Activated naive CD4-positive, alpha-beta T cell treated with anti-CD3 and anti-CD28 coated beads, Interleukin-2, amount 50 U/mL, for 72 hours (primary cell): ENCODE data around the gene CACNA1S. TPM values are rescaled to one million over a fixed set of nuclear protein-coding genes. Genes with fewer than 3 reads are reported as not detected.
A peak's percentile ranks its signal among the peaks of the same experiment; 100 is the strongest.

Experiments used
- ATAC-seq, 2 donors: fragments of 150-1000 bp; cut with Tn5 transposase; 2 replicates each; pipeline ENCODE4 v1.10.0; 2021; ENCODE audit warnings: mild to moderate bottlenecking in 2 of 2, moderate library complexity in 2 of 2
- DNase-seq, 2 donors: peaks; one replicate each; pipeline ENCODE4 v3.0.0; 2021 to 2022; ENCODE audit warnings: low spot score in 2 of 2
- H3K27ac Mint-ChIP-seq, 2 donors: one replicate each; pipeline ENCODE4 v1.8.0; 2022; ENCODE audit warnings: mild to moderate bottlenecking in 2 of 2, mixed read lengths in 2 of 2
- H3K36me3 Mint-ChIP-seq, 2 donors: one replicate each; pipeline ENCODE4 v1.8.0; 2022; ENCODE audit warnings: mixed read lengths in 2 of 2
- H3K9me3 Mint-ChIP-seq, 2 donors: one replicate each; pipeline ENCODE4 v1.8.0; 2022; ENCODE audit warnings: mixed read lengths in 2 of 2
- total RNA-seq, 2 donors: library from RNA; stranded (reverse); gene quantifications; one replicate each; pipeline ENCODE4 v1.2.3, GENCODE V29; 2022

The CACNA1S gene
- total RNA-seq, 2 donors from 2014 or later = not detected

DNA sequence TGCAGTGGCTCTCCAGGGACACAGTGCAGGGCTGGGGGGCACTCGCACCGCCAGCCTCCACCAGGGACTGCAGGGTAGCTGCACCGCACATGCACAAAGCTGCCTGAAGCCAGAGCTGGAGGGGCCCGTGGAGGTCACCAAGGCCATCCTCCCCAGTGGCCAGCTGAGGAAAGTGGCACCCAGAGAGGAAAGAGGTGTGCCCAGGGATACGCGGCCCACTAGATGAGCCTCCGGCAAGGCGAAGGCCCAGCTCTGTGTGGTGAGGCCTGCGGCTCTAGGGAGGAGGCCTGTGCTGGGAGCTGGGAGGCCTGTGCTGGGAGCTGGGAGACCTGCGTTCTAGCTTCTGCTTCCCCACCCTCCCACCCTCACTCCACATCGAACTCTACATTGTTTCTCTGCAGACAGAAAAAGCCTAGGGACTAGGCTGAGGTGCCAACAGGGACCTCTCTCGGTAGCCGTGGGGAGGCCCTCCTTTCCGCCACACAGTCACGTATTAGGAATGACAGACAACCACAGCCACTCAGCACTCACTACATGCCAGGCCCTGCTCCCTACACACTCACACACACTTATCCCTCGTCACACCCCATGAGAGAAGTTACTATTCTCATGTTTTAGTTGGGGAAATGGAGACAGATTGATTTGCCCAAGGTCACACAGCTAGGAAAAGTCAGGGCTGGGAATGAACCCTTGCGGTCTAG, 15.7 kb upstream of the CACNA1S start:
- peaks cover 0 to 3% of the 10 kb centered on the region in 2 donors for H3K9me3 Mint-ChIP-seq
- H3K27ac Mint-ChIP-seq = no peak overlapping the region
- H3K36me3 Mint-ChIP-seq = no peaks in the 10 kb centered on the region
- DNase-seq (no peak), ATAC-seq (no peak)

DNA sequence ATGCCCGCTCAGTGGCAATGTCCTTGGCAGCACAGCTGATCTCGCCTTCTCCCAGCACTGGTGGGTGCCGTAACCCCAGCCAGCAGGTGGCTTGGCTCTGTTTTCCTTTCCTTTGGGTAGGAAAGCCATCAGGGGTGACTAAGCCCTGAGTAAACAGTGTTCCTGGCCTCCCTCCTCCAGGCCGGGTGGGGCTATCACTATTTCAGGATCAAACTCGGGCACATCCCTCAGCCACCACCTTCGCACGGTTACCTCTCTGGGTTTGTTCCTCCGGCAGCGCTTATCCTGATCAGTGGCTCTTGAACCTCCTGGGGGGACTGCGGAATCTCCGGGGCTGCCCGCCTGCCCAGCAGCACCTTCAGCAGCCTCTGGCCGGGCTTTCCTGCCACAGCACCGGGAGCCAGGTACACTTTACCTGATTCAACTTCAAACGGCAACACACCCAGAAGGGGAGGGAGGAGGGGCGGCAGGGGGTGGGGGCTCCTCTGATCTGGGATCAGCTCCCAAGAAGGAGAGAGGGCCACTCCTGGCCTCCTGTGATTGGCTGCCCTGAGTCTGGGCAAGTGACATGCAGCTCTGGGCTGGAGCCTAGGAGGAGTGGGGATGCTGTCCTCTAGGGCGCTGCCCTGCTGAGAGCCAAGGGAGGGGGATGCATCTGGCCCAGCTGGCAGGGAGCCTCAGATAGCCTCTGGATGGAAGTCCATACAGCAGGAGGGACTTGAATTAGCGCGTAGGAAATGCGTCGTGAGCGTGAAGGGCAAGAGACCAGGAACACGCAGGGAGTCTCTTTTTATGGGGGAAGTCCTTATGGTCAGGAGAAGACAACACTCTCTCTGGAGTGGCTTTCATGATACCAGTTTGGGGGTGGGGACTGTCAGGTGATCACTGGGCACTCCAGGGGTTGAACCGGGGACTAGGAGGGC, 14.9 kb upstream of the CACNA1S start, which contains the start of gene ASCL5:
Gene ASCL5 (minus strand): TSS at position 353 of the 923 bp plus-strand sequence. CDS start 11,812 bp downstream, outside the sequence.
- ATAC-seq = no peak
- no peak within 1 kb of the TSS for H3K27ac Mint-ChIP-seq
- H3K36me3 Mint-ChIP-seq = no peaks in the 10 kb centered on the region
- no peak for DNase-seq
- H3K9me3 Mint-ChIP-seq = no peaks in the 10 kb centered on the region

DNA sequence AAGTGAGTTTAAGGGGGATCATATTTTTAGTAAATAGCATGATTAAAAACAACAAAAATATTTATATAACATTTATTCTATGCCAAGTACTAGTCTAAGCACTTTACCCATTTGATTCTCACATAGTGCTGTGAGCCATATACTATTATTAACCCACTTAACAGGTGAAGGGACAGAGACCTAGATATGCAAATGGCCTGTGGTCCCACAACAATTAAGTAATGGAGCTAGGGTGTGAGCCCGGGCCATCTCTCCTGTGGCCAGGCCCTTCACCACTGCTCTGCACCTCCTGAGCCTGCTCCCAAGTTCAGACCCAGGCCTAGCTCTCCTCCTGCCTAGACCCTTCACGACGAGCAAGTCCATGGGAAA, 14.2 kb upstream of the CACNA1S start:
- Mint-ChIP-seq H3K27ac (no peak overlapping the region), H3K36me3 (no peaks in the 10 kb centered on the region), H3K9me3 (no peaks in the 10 kb centered on the region)
- no peak for ATAC-seq
- DNase-seq = no peak

DNA sequence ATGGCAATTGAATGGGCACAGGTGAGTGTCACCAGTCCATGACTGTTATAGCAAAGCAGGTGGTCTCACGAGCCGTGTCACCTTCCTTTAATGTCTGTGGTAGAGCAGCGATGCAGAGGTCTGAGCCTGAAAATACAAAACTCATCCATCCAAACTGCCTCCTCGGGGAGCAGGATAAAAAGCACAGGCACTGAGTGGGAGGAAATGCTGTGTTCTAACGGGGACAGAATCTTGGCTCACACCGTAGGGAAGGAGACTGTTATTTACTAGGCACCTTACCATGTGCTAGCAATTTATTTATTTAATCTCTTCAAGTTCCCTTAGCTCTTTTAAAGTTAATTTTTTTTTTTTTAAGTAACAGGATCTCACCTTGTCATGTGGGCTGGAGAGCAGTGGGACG, 13.6 kb upstream of the CACNA1S start:
- ATAC-seq = no peak
- H3K9me3 Mint-ChIP-seq = no peaks in the 10 kb centered on the region
- DNase-seq = no peak
- no peak overlapping the region for H3K27ac Mint-ChIP-seq
- H3K36me3 Mint-ChIP-seq = no peaks in the 10 kb centered on the region

DNA sequence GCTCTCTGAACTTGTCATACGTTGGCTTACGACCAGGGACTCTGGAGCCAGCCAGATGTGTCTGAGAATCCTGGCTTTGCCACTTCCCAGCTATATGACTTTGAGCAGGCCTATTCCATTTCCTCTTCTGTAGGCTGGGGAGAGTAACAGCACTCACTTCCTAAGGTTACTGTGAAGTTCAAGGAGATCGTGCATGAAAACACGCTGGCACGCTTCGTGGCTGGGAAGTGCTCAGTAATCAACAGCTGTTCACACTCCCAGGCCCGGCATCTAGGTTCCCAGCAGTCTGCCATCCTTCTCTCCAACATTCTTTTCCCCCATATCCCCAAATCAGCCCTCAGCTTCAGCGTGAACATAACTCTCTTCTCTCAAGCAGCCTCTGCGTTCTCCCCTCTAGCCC, 12.8 kb upstream of the CACNA1S start:
- H3K36me3 Mint-ChIP-seq = no peaks in the 10 kb centered on the region
- H3K27ac Mint-ChIP-seq = no peak overlapping the region
- DNase-seq = no peak
- H3K9me3 Mint-ChIP-seq = no peaks in the 10 kb centered on the region
- no peak for ATAC-seq

DNA sequence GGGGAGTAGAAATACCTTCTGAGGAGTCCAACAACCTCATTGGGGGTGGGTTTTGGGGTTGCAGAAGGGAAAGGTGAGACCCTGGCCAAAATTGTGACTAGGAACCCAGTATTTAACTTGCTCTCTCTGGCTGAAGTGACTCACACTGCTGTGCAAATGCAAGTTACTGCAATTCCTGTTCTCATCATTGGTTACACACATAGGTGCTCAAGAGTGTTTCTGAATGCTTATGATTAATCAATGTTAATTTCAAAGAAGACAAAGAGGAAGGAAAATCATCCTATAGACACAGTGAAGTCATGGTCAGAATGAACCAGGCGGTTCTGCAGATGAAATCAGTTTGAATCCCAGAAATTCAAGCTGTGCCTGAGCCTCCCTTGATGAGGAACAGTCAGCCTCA, 11.6 kb upstream of the CACNA1S start:
- ATAC-seq (no peak), DNase-seq (no peak)
- H3K36me3 Mint-ChIP-seq = no peaks in the 10 kb centered on the region
- H3K9me3 Mint-ChIP-seq = no peaks in the 10 kb centered on the region
- no peak overlapping the region for H3K27ac Mint-ChIP-seq

DNA sequence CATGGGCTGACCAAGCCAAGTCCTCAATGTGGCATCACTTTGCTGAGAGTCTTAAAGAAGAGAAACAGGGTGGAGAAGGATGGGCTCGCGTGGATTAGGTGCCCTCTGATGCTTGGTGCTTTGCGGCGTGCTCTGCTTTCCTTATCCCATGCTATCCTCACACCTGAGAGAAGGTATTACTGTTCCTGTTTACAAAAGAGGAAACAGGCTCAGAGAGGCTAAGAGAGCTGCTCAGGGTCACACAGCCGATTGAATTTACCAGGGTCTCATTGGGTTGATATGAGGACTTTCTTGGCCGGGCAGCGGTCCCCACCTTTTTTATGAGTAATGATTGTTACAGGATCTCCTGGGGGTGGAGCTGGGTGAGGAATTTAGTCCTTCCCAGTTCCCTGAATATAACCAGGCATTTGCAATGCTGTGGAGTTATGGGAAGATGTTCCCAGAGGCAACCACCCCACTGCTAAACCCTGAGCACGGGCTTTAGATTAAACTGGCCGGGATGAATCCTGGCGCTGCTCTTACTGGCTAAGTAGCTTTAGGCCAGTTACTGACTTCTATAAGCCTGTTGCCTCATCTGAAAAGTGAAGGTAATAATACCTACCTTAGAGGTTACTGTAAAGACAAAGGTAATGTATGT, 10.2 kb upstream of the CACNA1S start:
- DNase-seq (no peak), ATAC-seq (no peak)
- H3K9me3 Mint-ChIP-seq = no peaks in the 10 kb centered on the region
- no peak overlapping the region for H3K27ac Mint-ChIP-seq
- no peaks in the 10 kb centered on the region for H3K36me3 Mint-ChIP-seq

DNA sequence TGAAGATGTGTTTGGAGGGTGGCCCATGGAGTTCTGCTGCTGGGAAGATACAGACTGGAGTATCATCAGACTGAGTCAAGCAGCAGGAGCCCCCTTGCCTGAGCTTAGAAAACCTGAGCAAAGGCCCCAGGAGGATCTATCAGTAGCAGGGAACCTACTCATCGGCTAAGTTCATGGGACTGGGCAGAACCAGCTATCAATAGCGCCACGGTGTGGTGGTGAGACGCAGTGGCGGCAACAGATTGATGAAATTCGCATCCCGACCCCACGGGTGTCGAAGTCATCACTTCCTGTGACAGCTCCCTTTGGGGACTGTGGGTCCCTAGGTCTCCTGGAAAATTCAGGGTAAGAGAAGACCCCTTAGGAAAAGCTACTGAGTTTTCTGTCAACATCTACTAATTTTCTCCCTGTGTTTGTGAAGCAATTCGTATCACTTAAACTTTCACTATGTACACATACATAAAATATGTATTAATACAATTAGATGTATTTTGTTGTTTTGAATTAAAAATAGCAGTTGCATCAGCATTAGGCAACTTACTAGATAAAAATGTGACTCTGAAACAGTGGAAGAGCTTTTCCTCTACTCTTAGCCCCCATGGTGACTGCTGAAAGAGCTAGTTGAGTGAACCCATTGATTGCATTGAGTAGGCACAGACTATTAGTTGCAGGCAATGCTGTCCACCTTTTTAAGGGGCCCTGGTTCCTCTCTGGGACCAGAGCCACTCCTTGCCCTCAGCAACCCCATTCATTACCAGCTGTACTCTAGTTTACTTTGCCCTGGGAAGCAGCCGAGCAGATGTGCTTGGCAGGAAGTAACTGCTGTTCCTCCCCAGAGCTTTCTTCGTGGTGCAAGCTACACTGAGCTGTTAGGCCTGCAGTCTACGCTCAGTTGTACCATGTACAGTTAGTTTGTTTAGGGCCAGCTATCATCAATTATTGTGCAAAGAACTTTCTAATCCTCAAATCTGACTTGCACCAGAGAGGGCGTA, 7.3 kb upstream of the CACNA1S start:
- Mint-ChIP-seq H3K9me3 (no peaks in the 10 kb centered on the region), H3K36me3 (no peaks in the 10 kb centered on the region), H3K27ac (no peak overlapping the region)
- DNase-seq (peak in 1 of 2 donors; percentile 67), ATAC-seq (peak; percentile 25 to 43)

DNA sequence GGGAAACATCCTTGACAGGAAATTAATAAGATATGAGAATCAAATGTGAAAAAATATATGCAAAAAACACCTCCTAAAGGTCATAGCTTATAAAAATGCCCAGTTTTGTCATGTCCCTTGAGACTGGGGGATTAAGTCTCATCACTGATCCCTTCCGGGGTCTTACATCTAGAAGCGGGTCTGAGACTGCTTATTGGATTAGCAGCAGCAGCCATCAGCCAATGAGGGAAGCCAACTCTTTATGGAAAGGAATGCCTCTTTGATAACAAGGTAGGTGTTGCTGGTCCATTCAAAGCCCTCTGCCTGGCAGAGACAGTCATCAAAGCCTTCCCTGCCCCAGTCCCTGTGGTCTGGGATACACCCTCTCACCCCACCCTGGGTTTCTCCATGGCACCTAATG, 3.9 kb upstream of the CACNA1S start:
- Mint-ChIP-seq H3K36me3 (no peaks in the 10 kb centered on the region), H3K9me3 (no peaks in the 10 kb centered on the region), H3K27ac (no peak overlapping the region)
- ATAC-seq = no peak
- no peak for DNase-seq

DNA sequence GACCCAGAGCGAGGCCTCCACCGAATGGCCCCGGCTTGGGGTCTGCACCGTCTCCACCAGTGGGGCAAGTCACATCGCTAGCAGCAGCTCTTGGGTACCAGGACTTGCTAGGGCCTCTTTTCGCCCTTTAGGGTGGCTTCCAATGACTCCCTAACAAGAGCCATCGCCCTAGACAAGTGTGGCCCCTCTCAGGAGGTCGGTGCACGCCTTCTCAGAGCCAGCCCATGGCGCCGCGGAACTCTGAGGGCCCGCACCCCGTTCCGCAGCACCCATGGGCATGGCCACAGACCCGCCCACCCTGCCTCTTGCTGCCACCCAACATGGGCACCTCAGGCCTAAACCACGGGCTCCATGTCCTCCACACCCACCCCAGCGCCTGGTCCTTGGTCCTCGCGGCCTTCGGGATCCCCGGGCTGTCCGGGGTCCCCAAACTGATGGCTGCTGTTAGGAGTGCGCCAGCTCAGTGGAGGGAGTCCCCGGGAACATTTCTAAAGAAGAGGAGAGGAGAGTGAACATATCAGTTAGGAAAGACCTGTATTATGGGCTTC, 3.2 kb upstream of the CACNA1S start:
- DNase-seq (no peak), ATAC-seq (no peak)
- Mint-ChIP-seq H3K9me3 (no peaks in the 10 kb centered on the region), H3K27ac (no peak overlapping the region), H3K36me3 (no peaks in the 10 kb centered on the region)

DNA sequence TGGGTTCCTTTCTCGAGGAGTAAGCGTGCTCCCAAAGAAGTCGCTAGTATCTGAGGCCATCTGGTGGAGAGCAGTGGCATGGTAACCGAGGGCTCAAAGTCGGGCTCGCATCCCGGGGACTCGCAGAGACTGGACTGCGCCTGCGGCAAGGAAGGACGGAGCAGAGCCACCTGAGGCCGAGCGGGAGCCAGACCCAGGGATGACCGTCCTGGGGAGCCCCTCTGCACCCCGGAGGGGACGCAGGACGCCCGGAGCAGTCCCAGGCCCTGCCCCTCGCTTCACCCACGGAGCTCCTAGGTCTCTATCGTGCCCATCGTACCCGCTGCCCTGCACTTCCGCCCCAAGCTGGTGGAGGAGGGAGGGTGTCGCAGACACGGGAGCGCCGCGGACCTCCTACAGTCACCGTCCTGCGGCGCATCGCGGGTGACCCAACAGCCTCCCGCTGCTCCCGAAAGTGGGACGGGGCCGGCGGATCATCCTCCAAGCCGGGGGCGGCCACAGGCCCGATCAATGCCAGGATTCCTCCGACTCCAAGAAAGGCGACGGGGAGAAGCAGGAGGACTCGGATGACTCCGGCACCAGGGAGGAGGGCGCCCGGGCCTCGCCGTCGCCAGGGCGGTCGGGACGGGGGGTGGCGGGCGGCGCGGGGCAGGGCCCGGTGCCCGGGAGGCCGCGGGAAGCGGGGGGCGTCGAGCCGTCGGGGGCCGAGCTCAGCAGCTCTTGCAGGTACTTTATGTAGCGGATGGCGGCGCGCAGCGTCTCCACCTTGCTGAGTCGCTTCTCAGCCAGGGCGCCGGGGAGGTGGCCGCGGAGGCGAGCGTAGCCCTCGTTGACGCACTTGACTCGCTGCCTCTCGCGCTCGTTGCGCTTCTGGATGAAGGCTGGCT, 2.3 kb upstream of the CACNA1S start:
- Mint-ChIP-seq H3K36me3 (no peaks in the 10 kb centered on the region), H3K27ac (peak overlapping the region; percentile 65 to 82), H3K9me3 (no peaks in the 10 kb centered on the region)
- ATAC-seq (peak; percentile 92), DNase-seq (peak; percentile 76 to 85)

DNA sequence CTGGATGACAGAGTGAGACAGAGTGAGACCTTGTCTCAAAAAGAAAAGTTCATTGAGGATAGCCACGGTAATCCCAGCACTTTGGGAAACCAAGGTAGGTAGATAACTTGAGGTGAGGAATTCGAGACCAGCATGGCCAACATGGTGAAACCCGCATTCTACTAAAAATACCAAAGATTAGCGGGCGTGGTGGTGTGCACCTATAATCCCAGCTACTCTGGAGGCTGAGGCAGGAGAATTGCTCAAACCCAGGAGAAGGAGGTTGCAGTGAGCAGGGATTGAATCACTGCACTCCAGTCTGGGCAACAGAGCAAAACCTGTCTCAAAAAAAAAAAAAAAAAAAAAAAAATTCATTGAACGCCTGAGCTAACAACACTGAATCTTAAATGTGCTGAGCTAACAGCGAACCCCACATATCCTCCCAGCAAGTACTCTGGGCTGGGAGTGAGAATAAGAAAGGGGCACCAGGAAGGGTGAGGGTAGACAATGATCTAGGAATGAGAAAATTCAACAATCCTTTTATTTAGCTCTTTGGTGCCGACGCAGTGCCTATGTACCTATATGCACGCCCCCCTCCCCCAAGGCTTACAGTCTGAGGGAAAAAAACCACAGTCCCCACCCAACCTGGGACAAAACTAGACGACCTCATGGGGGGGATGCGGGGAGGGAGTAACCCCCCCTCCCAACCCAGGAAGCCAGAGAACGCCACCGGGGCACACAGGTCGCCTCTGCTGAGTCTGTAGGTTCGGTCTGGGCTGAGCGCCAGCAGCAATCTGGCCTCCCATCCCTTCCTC, 1.4 kb upstream of the CACNA1S start:
- Mint-ChIP-seq H3K9me3 (no peaks in the 10 kb centered on the region), H3K27ac (peak overlapping the region in 1 of 2 donors; percentile 82), H3K36me3 (no peaks in the 10 kb centered on the region)
- DNase-seq = no peak
- ATAC-seq = no peak

DNA sequence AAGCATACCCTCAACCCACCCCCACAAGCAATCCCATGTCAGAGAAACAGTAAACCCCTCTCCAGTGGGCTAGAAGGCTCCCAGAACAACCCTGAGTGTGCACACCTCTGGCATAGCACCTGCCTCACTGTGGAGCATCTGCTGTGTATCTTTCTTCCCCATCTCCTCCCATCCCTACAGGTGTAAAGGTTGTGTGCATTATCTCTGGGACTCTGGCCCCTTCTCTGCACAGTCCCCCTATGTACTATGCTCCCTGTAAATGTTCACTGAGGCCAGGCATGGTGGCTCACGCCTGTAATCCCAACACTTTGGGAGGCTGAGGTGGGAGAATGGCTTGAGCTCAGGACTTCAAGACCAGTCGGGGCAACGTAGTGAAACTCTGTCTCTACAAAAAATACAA, 700 bp upstream of the CACNA1S start:
- ATAC-seq = no peak
- no peaks in the 10 kb centered on the region for H3K36me3 Mint-ChIP-seq
- DNase-seq = no peak
- H3K9me3 Mint-ChIP-seq = no peaks in the 10 kb centered on the region
- no peak overlapping the region for H3K27ac Mint-ChIP-seq

DNA sequence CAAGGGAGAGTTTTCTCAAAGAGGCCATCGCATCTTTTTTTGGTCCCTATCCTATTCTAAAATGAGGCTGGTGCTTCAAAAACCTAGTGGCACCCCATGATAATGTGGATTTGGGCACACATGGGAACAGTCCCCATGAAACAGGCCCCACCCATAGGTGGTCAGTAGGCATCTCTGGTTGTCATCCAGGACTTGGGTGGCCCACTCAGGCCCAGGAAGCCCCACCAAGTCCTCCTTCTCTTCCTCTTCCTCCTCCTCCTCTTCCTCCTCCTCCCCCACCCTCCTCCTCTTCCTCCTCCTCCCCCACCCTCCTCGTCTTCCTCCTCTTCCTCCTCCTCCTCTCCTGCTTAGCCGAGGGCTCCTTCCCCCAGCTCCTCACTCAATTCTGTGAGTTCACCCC, 554 bp downstream of the CACNA1S start:
- DNase-seq (no peak), ATAC-seq (no peak)
- Mint-ChIP-seq H3K9me3 (no peaks in the 10 kb centered on the region), H3K36me3 (no peaks in the 10 kb centered on the region), H3K27ac (no peak overlapping the region)
